Measurements from ENCODE around the gene ASTL.

Gene ASTL

DNA sequence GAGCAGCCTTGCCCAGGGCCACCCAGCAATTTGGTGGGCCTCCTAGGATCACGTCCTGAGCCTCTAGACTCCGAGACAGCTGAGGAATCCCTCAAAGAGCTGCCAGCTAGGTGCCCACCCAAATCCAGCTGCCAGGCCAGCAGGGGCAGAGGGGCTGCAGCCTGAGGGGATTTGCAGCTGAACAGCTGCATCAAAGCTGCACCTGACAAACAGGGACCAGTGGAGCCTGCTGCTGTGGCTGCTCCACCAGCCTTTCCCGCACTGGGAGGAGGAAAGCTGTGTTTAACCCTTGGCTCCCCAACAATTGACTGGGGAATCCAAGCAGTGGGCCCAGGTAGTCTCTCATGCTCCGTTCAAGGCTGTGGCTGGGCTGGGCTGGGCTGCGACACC, 30.2 kb downstream of the ASTL start:
- TF ChIP-seq POLR2A (IDR thresholded peaks at IDR 0.05; ENCODE audit: extremely low read depth, insufficient read length) = no peak
- no peak for DNase-seq (ENCODE audit: low read depth)
- no peak overlapping the region for H3K4me3 ChIP-seq (ENCODE audit: low read depth, low read length)

DNA sequence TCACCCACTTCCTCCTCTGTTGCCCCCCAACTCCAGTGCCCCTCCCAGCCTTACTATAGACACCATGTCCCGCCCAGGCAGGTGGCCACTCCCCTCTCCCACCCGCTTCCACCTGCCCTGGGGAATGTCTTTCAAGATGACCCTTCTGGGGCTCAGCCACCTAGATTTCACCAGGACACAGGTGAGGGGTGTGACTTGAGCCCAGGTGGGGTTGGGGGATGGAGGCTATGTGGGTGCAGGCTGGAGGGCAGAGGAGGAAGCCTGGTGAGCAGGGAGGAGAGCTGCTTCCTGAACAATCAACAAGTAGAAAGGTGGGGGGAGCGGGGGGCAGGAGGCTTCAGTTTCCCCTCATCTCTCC, 30.6 kb downstream of the ASTL start:
- TF ChIP-seq MYC (IDR thresholded peaks at IDR 0.05; ENCODE audit: low read depth, low read length) (no peak), POLR2A (IDR thresholded peaks at IDR 0.05; ENCODE audit: extremely low read depth, insufficient read length) (no peak)
- TF ChIP-seq, protein P1, sequence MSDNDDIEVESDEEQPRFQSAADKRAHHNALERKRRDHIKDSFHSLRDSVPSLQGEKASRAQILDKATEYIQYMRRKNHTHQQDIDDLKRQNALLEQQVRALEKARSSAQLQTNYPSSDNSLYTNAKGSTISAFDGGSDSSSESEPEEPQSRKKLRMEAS (IDR thresholded peaks at IDR 0.05; ENCODE audit: low read depth, low read length) = no peak
- TF ChIP-seq, protein P2, sequence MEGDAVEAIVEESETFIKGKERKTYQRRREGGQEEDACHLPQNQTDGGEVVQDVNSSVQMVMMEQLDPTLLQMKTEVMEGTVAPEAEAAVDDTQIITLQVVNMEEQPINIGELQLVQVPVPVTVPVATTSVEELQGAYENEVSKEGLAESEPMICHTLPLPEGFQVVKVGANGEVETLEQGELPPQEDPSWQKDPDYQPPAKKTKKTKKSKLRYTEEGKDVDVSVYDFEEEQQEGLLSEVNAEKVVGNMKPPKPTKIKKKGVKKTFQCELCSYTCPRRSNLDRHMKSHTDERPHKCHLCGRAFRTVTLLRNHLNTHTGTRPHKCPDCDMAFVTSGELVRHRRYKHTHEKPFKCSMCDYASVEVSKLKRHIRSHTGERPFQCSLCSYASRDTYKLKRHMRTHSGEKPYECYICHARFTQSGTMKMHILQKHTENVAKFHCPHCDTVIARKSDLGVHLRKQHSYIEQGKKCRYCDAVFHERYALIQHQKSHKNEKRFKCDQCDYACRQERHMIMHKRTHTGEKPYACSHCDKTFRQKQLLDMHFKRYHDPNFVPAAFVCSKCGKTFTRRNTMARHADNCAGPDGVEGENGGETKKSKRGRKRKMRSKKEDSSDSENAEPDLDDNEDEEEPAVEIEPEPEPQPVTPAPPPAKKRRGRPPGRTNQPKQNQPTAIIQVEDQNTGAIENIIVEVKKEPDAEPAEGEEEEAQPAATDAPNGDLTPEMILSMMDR (IDR thresholded peaks at IDR 0.05; ENCODE audit: low read depth, low read length) = no peak
- H3K4me3 ChIP-seq (ENCODE audit: low read depth, low read length) = no peak overlapping the region
- DNase-seq (ENCODE audit: low read depth) = no peak

DNA sequence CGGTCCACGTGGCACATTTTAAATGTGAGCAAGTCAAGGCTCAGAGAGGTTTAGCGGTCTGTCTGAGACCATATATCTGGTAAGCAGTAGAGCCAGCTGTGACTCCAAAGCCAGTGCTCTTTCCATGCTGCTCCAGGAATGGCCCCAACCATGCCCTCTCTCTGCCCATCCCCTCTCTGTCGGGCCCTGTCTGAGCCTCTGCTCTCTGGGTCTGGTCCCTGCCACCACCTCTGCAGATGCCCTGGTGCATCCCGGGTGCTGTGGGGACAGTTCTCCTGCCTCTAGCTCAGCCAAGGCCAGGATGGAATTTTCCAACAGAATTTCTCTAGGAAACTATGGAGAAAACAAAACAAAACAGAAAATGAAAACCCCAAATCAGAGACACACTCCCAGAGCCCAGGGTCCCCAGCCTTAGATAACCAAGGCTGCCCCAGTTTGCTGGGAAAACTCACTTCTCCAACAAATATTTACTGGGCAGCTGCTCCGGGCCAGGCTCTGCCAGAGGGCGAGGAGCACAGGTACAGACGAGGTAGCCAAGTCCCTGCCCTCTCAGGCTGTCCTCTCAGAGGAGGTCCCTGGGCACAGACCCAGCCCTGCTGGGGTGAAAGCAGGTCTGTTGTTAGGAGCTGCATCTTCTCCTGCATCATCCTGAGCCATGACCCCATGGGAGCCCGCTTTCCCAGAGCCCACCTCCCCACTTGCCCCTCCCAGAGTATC, 31.2 kb downstream of the ASTL start:
- H3K4me3 ChIP-seq (ENCODE audit: low read depth, low read length) = no peak overlapping the region
- DNase-seq (ENCODE audit: low read depth) = no peak
- TF ChIP-seq, protein P2 (IDR thresholded peaks at IDR 0.05; ENCODE audit: low read depth, low read length) = no peak

DNA sequence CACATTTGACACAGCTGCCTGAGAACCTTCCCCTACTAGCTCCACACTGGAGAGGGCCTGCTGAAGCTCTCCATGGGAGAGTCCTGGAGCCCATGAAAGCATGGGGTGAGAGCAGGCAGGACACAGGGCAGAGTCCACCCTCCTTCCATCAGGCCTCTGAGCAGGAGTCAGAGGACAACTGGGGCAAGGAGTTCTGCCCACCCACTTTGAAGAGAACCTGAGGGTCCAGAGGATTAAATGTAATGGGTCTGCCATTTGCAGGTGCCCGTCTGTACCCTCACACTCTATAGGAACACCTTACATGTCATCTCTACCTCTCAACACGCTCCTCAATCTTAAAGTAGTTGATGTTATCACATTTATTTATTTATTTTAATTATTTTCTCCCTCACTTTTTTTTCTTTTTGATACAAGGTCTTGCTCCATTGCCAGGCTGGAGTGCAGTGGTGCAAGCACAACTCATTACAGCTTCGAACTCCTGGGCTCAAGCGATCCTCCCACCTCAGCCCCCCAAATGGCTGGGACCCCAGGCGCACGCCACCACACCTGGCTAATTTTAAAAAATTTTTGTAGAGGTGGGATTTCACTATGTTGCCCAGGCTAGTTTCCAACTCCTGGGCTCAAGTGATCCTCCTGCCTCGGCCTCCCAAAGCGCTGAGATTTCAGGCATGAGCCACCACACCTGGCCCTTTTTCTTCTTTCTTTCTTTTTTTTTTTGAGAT, 32.1 kb downstream of the ASTL start:
- TF ChIP-seq POLR2A (IDR thresholded peaks at IDR 0.05; ENCODE audit: extremely low read depth, insufficient read length) = no peak
- TF ChIP-seq, protein P1 (IDR thresholded peaks at IDR 0.05; ENCODE audit: low read depth, low read length) = no peak
- TF ChIP-seq, protein P2 (IDR thresholded peaks at IDR 0.05; ENCODE audit: low read depth, low read length) = no peak
- DNase-seq (ENCODE audit: low read depth) = no peak

DNA sequence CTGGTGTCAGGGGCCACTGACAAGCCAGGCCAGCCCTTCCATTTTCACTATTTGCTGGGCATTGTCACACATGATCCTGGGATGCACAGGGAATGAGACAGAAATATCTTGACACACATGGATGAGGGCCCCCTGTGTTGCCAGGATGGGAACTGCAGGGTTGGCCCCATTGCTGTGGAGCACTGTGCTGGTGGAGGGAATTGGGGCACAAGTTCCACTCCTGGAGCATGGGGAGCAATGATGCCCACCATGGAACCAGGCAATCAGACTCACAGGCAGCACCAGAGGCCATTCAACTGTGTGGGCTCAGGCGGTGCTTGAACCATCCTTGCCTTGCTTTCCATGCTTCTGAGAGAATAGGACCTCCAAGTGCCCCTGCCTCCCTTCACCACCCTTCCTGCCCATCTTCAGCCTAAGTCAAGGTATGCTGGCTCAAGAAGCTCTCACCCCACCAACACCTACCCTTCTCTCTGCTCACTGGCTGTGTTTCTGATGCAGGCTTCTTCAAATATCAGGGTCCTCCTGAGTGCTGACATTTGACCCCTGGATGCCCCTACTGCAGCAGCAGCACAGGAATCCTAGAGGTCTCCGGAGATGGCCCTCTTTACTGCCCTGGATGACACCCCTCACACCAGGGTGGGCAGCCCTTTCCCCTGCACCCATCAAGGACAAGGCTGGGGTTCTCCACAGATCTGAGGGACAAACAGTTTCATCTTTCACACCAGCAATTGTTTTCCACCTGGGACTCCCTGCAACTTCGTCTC, 33.0 kb downstream of the ASTL start:
- no peak for DNase-seq (ENCODE audit: low read depth)
- no peak overlapping the region for H3K4me3 ChIP-seq (ENCODE audit: low read depth, low read length)
- TF ChIP-seq, protein P2 (IDR thresholded peaks at IDR 0.05; ENCODE audit: low read depth, low read length) = no peak
- no peak for TF ChIP-seq POLR2A (IDR thresholded peaks at IDR 0.05; ENCODE audit: extremely low read depth, insufficient read length)
- no peak for TF ChIP-seq MYC (IDR thresholded peaks at IDR 0.05; ENCODE audit: low read depth, low read length)
- TF ChIP-seq, protein P1 (IDR thresholded peaks at IDR 0.05; ENCODE audit: low read depth, low read length) = no peak

More for the DNA sequence above, 32.1 kb downstream of the ASTL start:
- no peak overlapping the region for H3K4me3 ChIP-seq (ENCODE audit: low read depth, low read length)

DNA sequence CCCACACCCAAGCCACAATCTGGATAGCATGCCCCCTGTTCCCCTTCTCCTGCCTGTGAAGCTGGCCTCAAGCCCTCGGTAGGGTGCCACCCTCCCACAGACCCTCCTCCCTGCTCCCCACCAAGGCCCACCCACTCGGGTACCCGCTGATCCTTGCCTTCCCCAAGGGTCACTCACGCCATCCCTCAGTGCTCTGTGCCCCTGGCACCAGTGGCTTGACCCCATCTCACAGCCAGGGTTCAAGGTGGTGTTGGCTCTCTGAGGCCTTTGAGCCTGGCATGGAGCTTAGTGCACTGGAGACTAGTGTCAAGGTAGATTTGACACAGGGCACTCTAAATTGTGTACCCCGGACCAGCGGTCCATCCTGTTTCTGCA, 33.8 kb downstream of the ASTL start:
- TF ChIP-seq, protein P2 (IDR thresholded peaks at IDR 0.05; ENCODE audit: low read depth, low read length) = no peak
- no peak for TF ChIP-seq MYC (IDR thresholded peaks at IDR 0.05; ENCODE audit: low read depth, low read length)
- H3K4me3 ChIP-seq (ENCODE audit: low read depth, low read length) = no peak overlapping the region
- DNase-seq (ENCODE audit: low read depth) = no peak

Measured in NB4 (cell line).